ENCODE data around the gene PPP1R16B.
A peak's percentile ranks its signal among the peaks of the same experiment; 100 is the strongest.

The PPP1R16B gene

DNA sequence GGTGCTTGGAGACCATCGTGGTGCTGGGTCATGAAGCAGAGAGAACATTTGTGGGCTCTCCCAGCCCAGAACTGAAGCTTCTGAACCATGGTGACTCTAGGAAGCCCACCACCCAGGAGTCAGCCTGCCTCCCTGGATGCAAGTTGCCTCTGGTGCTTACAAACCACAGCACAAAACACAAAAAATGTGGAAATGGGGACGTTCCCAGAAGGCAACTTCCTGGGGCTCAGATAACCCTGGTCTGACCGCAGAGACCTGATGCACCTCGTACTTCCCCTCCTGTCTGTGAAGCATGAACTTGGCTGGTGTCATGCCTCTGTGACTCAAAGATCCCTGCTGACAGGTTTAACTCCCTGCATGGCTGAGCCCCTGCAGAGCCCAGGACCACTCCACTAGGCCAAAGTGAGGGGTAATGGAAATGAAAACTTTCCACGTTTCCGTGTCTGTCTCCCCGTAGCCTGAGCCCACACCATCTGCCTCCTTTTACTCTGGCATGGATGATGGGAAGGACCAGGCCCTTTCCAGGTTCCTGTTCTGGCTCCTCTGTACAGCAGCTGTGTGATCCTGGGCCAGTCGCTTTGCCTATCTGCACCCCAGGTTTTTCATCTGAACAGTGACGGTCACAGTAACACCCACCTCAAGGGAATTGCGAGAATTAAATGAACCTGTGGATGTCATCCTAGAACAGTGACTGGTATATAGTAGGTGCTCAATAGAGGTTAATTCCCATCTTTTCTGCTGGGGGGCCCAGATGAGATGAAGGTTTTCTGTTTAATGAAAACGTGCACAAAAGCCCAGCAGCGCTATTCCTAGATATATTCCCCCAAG is 57.7 kb downstream of the PPP1R16B start:
- H3K4me1 ChIP-seq (ENCODE audit: insufficient read depth, low read length, severe bottlenecking), result peaks cover 94% of the 10 kb centered on the region
- 0 out of 2 replicates have a peak, but pooled peaks cover 4% of the 10 kb centered on the region for H3F3A ChIP-seq (ENCODE audit: insufficient read depth, low read length)
- H3K9ac ChIP-seq (ENCODE audit: low read length), result peak overlapping the region; percentile 56; the same call in 1 of the 2 replicates
- no peak overlapping the region for H2AFZ ChIP-seq (ENCODE audit: low read length)
- H3K4me3 ChIP-seq (ENCODE audit: low read depth, low read length, poor library complexity, severe bottlenecking), result peak overlapping the region; percentile 15
- no peaks in the 10 kb centered on the region for H3K27me3 ChIP-seq (ENCODE audit: insufficient read depth, low read length)
- no peak for TF ChIP-seq EZH2 (IDR thresholded peaks at IDR 0.05; ENCODE audit: borderline replicate concordance, low read length)
- TF ChIP-seq, protein P1, sequence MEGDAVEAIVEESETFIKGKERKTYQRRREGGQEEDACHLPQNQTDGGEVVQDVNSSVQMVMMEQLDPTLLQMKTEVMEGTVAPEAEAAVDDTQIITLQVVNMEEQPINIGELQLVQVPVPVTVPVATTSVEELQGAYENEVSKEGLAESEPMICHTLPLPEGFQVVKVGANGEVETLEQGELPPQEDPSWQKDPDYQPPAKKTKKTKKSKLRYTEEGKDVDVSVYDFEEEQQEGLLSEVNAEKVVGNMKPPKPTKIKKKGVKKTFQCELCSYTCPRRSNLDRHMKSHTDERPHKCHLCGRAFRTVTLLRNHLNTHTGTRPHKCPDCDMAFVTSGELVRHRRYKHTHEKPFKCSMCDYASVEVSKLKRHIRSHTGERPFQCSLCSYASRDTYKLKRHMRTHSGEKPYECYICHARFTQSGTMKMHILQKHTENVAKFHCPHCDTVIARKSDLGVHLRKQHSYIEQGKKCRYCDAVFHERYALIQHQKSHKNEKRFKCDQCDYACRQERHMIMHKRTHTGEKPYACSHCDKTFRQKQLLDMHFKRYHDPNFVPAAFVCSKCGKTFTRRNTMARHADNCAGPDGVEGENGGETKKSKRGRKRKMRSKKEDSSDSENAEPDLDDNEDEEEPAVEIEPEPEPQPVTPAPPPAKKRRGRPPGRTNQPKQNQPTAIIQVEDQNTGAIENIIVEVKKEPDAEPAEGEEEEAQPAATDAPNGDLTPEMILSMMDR (IDR thresholded peaks at IDR 0.05; ENCODE audit: low read length), result no peak
- H3K79me2 ChIP-seq (ENCODE audit: insufficient read depth, low read length), result no peaks in the 10 kb centered on the region
- peak overlapping the region; percentile 54 for H3K4me2 ChIP-seq (ENCODE audit: low read length)
- peak overlapping the region; percentile 92 for H3K27ac ChIP-seq (ENCODE audit: low read depth, low read length, poor library complexity, severe bottlenecking)
- peaks cover 10% of the 10 kb centered on the region; the same call in 1 of the 2 replicates for H3K36me3 ChIP-seq (ENCODE audit: insufficient read depth, low read length)
- no peaks in the 10 kb centered on the region for H4K20me1 ChIP-seq (ENCODE audit: insufficient read depth, low read length)
- no peaks in the 10 kb centered on the region for H3K9me2 ChIP-seq (ENCODE audit: low read depth, low read length)
- no peaks in the 10 kb centered on the region for H3K9me3 ChIP-seq (ENCODE audit: low read length)

DNA sequence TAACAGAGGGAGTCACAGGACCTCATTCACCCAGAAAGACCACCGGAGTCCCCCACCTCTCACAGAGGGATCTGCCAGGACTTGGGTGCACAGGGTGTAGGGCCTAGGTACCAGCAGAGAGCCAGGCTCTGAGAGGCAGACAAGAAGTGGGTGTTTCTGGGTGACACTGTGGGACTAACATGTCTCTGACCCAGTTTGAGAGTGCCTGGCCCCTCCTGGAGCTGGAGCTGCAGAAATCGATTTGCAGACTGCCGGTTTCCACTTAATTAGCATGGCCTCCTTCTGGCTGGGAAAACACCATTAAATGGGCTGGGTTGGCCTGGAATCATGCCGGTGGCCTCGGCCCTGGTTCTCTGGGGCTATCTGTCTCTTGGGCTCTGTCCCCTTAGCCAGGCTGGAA is 59.2 kb downstream of the PPP1R16B start:
- Histone ChIP-seq H3K9me2 (ENCODE audit: low read depth, low read length) (no peaks in the 10 kb centered on the region), H2AFZ (ENCODE audit: low read length) (no peak overlapping the region), H3K79me2 (ENCODE audit: insufficient read depth, low read length) (no peaks in the 10 kb centered on the region), H3K27me3 (ENCODE audit: insufficient read depth, low read length) (no peaks in the 10 kb centered on the region), H4K20me1 (ENCODE audit: insufficient read depth, low read length) (no peaks in the 10 kb centered on the region), H3F3A (ENCODE audit: insufficient read depth, low read length) (0 out of 2 replicates have a peak, but pooled peaks cover 4% of the 10 kb centered on the region), H3K4me2 (ENCODE audit: low read length) (peak overlapping the region; percentile 33; the same call in 1 of the 2 replicates), H3K36me3 (ENCODE audit: insufficient read depth, low read length) (peaks cover 15% of the 10 kb centered on the region), H3K9ac (ENCODE audit: low read length) (peak overlapping the region; percentile 56; the same call in 1 of the 2 replicates), H3K4me3 (ENCODE audit: low read depth, low read length, poor library complexity, severe bottlenecking) (no peak overlapping the region), H3K9me3 (ENCODE audit: low read length) (no peaks in the 10 kb centered on the region), H3K27ac (ENCODE audit: low read depth, low read length, poor library complexity, severe bottlenecking) (peak overlapping the region; percentile 92), H3K4me1 (ENCODE audit: insufficient read depth, low read length, severe bottlenecking) (peaks cover 83% of the 10 kb centered on the region)
- no peak for TF ChIP-seq EZH2 (IDR thresholded peaks at IDR 0.05; ENCODE audit: borderline replicate concordance, low read length)
- TF ChIP-seq, protein P1 (IDR thresholded peaks at IDR 0.05; ENCODE audit: low read length), result no peak

DNA sequence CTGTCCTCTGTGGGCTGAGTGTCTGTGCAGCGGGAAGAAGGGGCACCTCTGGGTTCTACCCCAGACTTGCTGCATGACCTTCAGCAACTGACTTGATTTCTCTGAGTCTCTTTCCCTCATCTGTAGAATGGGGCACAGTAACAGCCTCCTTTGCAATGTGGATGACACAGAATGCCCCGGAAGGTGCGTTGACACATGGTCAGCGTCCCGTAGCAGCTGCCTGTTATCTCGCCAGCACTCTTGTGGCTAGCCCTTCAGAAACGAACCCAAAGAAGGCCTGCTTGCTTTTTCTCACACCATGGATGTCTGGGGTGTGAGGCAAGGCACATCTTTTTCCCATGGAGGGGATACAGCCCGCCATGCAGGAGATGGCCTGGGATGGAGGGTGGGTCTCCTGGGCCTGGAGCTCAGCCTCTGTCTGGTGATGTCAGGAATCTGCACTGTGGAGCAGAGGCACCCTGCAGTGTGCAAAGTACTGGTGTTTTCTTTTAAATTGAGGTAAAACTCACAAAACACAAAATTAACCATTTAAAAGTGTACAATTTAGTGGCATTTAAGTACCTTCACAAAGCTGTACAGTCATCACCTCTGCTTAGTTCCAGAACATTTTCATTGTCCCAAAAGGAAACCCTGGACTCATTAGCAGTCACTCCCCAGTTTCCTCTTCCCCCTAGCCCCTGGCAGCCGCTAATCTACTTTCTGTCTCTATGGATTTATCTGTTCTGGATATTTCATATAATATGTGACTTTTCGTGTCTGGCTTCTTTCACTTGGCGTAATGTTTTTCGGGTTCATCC is 61.0 kb downstream of the PPP1R16B start:
- peaks cover 82% of the 10 kb centered on the region for H3K4me1 ChIP-seq (ENCODE audit: insufficient read depth, low read length, severe bottlenecking)

More for the DNA sequence above, 61.0 kb downstream of the PPP1R16B start:
- peak overlapping the region; percentile 54; the same call in 1 of the 2 replicates for H3K9ac ChIP-seq (ENCODE audit: low read length)
- H3K4me2 ChIP-seq (ENCODE audit: low read length), result peak overlapping the region; percentile 2; the same call in 1 of the 2 replicates
- TF ChIP-seq, protein P1 (IDR thresholded peaks at IDR 0.05; ENCODE audit: low read length), result no peak
- TF ChIP-seq EZH2 (IDR thresholded peaks at IDR 0.05; ENCODE audit: borderline replicate concordance, low read length), result no peak
- H2AFZ ChIP-seq (ENCODE audit: low read length), result no peak overlapping the region
- H3F3A ChIP-seq (ENCODE audit: insufficient read depth, low read length), result peaks cover 7% of the 10 kb centered on the region; the same call in 1 of the 2 replicates
- H4K20me1 ChIP-seq (ENCODE audit: insufficient read depth, low read length), result no peaks in the 10 kb centered on the region
- H3K79me2 ChIP-seq (ENCODE audit: insufficient read depth, low read length), result no peaks in the 10 kb centered on the region
- H3K27ac ChIP-seq (ENCODE audit: low read depth, low read length, poor library complexity, severe bottlenecking), result peak overlapping the region; percentile 92
- no peaks in the 10 kb centered on the region for H3K9me2 ChIP-seq (ENCODE audit: low read depth, low read length)
- H3K27me3 ChIP-seq (ENCODE audit: insufficient read depth, low read length), result no peaks in the 10 kb centered on the region
- H3K36me3 ChIP-seq (ENCODE audit: insufficient read depth, low read length), result peaks cover 15% of the 10 kb centered on the region
- no peaks in the 10 kb centered on the region for H3K9me3 ChIP-seq (ENCODE audit: low read length)
- no peak overlapping the region for H3K4me3 ChIP-seq (ENCODE audit: low read depth, low read length, poor library complexity, severe bottlenecking)

Data from OCI-LY1 (cell line).